ENCODE results near the gene PDHX. TPM values are rescaled to one million over a fixed set of nuclear protein-coding genes. Genes with fewer than 3 reads are reported as not detected.

PDHX gene
- total and polyA plus RNA-seq, 5 donors from 2014 or later, result 18.2 to 24.1 (median 20.0) TPM

DNA sequence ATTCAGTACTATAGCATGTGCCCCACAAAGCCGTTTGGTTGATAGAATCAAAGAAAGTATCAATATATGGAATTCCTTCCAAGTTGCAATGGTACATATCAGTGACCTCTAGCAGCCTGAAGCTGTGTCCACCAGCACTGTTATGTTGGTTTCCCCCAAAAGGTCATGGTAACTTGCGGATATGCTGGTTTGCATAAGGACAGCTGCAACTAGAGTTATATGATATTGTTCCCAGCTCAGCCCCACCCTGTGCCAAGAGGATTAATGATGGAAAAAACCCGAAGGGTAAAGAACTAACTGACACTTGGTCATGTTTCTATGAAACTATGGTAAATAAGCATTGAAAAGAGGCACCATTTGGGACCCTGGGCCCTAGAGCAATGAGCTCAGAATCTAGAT is 93.5 kb downstream of the PDHX start:
- Mint-ChIP-seq H3K9me3 (peaks cover 0 to 4% (median 0%) of the 10 kb centered on the region in 7 donors), H3K36me3 (no peaks in the 10 kb centered on the region), H3K4me3 (no peak overlapping the region), H3K27ac (no peak overlapping the region), H3K4me1 (peaks cover 32 to 74% (median 58%) of the 10 kb centered on the region in 4 donors), H3K27me3 (no peaks in the 10 kb centered on the region)
- Histone ChIP-seq H3K27me3 (ENCODE audit: control insufficient read depth, insufficient read depth, low read length) (no peaks in the 10 kb centered on the region), H3K9me3 (ENCODE audit: control insufficient read depth in 2 of 2, low read length in 2 of 2) (no peaks in the 10 kb centered on the region), H3K36me3 (ENCODE audit: control insufficient read depth, insufficient read depth, low read length) (no peaks in the 10 kb centered on the region), H3K27ac (ENCODE audit: insufficient read depth, low read length, poor library complexity, severe bottlenecking) (no peak overlapping the region), H3K4me1 (ENCODE audit: control insufficient read depth, insufficient read depth, low read length, poor library complexity, severe bottlenecking) (peaks cover 54% of the 10 kb centered on the region), H3K4me3 (ENCODE audit: low read depth, low read length) (no peak overlapping the region)
- no peak for ATAC-seq (ENCODE audit: low read depth in 2 of 2)
- no peak for DNase-seq

- Mint-ChIP-seq H3K9me3 (peaks cover 0 to 4% (median 0%) of the 10 kb centered on the region in 7 donors), H3K36me3 (no peaks in the 10 kb centered on the region), H3K4me3 (no peak overlapping the region), H3K4me1 (peaks cover 30 to 67% (median 55%) of the 10 kb centered on the region in 4 donors), H3K27me3 (no peaks in the 10 kb centered on the region), H3K27ac (no peak overlapping the region)
- ATAC-seq (ENCODE audit: low read depth in 2 of 2) (no peak), DNase-seq (no peak)
- no peaks in the 10 kb centered on the region for H3K36me3 ChIP-seq (ENCODE audit: control insufficient read depth, insufficient read depth, low read length)
- H3K4me3 ChIP-seq (ENCODE audit: low read depth, low read length), result no peak overlapping the region
- H3K4me1 ChIP-seq (ENCODE audit: control insufficient read depth, insufficient read depth, low read length, poor library complexity, severe bottlenecking), result peaks cover 47% of the 10 kb centered on the region
- no peaks in the 10 kb centered on the region for H3K9me3 ChIP-seq (ENCODE audit: control insufficient read depth in 2 of 2, low read length in 2 of 2)
- H3K27ac ChIP-seq (ENCODE audit: insufficient read depth, low read length, poor library complexity, severe bottlenecking), result no peak overlapping the region
- no peaks in the 10 kb centered on the region for H3K27me3 ChIP-seq (ENCODE audit: control insufficient read depth, insufficient read depth, low read length)
These were observed 94.2 kb downstream of the PDHX start for GRCh38 chr11:35010654-35011053.

DNA sequence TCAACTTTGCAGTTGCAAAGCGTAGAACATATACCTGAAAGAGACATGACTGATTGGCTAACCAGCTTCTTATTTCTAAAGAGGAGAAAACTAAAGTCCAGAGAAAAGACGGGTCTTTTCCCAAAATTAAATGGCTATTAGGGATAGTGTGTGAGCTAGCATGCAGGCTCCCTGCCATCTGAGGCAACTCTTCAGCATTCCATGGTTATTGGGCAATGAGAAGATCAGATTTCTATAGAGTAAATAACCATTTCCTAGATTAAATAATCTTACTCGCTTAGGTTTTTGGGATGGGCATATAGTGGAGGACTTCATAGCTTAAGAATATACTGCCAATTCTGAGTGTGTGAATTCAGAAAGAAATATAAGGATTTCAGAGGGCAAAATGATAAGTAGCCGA is 95.0 kb downstream of the PDHX start:
- Histone ChIP-seq H3K9me3 (ENCODE audit: control insufficient read depth in 2 of 2, low read length in 2 of 2) (no peaks in the 10 kb centered on the region), H3K4me1 (ENCODE audit: control insufficient read depth, insufficient read depth, low read length, poor library complexity, severe bottlenecking) (peaks cover 39% of the 10 kb centered on the region), H3K27me3 (ENCODE audit: control insufficient read depth, insufficient read depth, low read length) (no peaks in the 10 kb centered on the region), H3K4me3 (ENCODE audit: low read depth, low read length) (no peak overlapping the region), H3K36me3 (ENCODE audit: control insufficient read depth, insufficient read depth, low read length) (no peaks in the 10 kb centered on the region), H3K27ac (ENCODE audit: insufficient read depth, low read length, poor library complexity, severe bottlenecking) (no peak overlapping the region)
- no peak for DNase-seq
- Mint-ChIP-seq H3K4me1 (peaks cover 22 to 59% (median 50%) of the 10 kb centered on the region in 4 donors), H3K36me3 (no peaks in the 10 kb centered on the region), H3K9me3 (peaks cover 0 to 4% (median 0%) of the 10 kb centered on the region in 7 donors), H3K4me3 (peak overlapping the region in 1 of 4 donors; percentile 57), H3K27ac (no peak overlapping the region), H3K27me3 (no peaks in the 10 kb centered on the region)
- ATAC-seq (ENCODE audit: low read depth in 2 of 2), result no peak

GRCh38 chr11:35011944-35012343 is 95.5 kb downstream of the PDHX start:
- Histone ChIP-seq H3K27me3 (ENCODE audit: control insufficient read depth, insufficient read depth, low read length) (no peaks in the 10 kb centered on the region), H3K27ac (ENCODE audit: insufficient read depth, low read length, poor library complexity, severe bottlenecking) (peak overlapping the region; percentile 77), H3K4me1 (ENCODE audit: control insufficient read depth, insufficient read depth, low read length, poor library complexity, severe bottlenecking) (peaks cover 34% of the 10 kb centered on the region), H3K9me3 (ENCODE audit: control insufficient read depth in 2 of 2, low read length in 2 of 2) (no peaks in the 10 kb centered on the region), H3K36me3 (ENCODE audit: control insufficient read depth, insufficient read depth, low read length) (no peaks in the 10 kb centered on the region), H3K4me3 (ENCODE audit: low read depth, low read length) (no peak overlapping the region)
- DNase-seq, result no peak
- Mint-ChIP-seq H3K9me3 (peaks cover 0 to 4% (median 0%) of the 10 kb centered on the region in 7 donors), H3K27ac (peak overlapping the region; percentile 87 to 92 (median 92)), H3K36me3 (no peaks in the 10 kb centered on the region), H3K4me3 (peak overlapping the region in 2 of 4 donors; percentile 61 to 77), H3K27me3 (no peaks in the 10 kb centered on the region), H3K4me1 (peaks cover 21 to 54% (median 44%) of the 10 kb centered on the region in 4 donors)
- ATAC-seq (ENCODE audit: low read depth in 2 of 2), result no peak

DNA sequence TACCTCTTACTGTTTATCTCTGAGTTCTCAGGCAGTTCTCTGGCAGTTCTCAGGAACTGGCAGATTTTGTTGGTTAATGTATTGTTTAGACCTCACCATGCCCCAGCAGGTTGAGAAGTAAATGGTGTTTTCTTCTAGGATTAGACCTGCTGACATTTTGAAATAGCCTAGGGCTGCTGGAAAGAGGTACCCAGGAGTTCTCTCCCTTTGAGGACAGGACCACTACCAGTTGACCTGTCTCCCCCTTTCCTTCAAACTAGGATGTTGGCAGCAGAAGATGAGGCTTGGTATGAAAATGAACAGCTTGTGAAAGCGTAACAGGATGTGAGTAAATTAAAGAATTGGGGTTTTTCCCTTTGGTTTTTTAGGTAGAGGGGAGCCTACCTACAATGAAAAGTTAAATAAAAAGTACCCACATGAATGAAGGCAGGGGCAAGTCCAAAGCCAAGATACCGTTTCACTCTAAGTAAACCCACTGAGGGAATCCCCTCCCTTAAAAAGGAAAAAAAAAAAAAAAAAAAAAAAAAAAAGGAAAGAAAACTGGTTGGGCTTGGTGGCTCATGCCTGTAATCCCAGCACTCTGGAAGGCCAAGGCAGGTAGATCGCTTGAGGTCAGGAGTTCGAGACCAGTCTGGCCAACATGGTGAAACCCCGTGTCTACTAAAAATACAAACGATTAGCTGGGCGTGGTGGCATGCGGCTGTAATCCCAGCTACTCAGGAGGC is 96.2 kb downstream of the PDHX start:
- H3K27ac Mint-ChIP-seq, result peak overlapping the region; percentile 87 to 92 (median 92)
- DNase-seq (peak in 2 of 3 donors; percentile 50 to 75), ATAC-seq (ENCODE audit: low read depth in 2 of 2) (peak; percentile 41 to 52)
- no peaks in the 10 kb centered on the region for H3K27me3 Mint-ChIP-seq
- H3K4me1 ChIP-seq (ENCODE audit: control insufficient read depth, insufficient read depth, low read length, poor library complexity, severe bottlenecking), result peaks cover 28% of the 10 kb centered on the region
- no peaks in the 10 kb centered on the region for H3K9me3 ChIP-seq (ENCODE audit: control insufficient read depth in 2 of 2, low read length in 2 of 2)
- H3K4me3 Mint-ChIP-seq, result peak overlapping the region; percentile 61 to 77 (median 72)
- H3K36me3 Mint-ChIP-seq, result no peaks in the 10 kb centered on the region
- no peaks in the 10 kb centered on the region for H3K36me3 ChIP-seq (ENCODE audit: control insufficient read depth, insufficient read depth, low read length)
- H3K27ac ChIP-seq (ENCODE audit: insufficient read depth, low read length, poor library complexity, severe bottlenecking), result peak overlapping the region; percentile 77
- H3K9me3 Mint-ChIP-seq, result peaks cover 0 to 2% (median 0%) of the 10 kb centered on the region in 7 donors
- peak overlapping the region; percentile 30 for H3K4me3 ChIP-seq (ENCODE audit: low read depth, low read length)
- H3K4me1 Mint-ChIP-seq, result peaks cover 21 to 51% (median 39%) of the 10 kb centered on the region in 4 donors
- H3K27me3 ChIP-seq (ENCODE audit: control insufficient read depth, insufficient read depth, low read length), result no peaks in the 10 kb centered on the region

DNA sequence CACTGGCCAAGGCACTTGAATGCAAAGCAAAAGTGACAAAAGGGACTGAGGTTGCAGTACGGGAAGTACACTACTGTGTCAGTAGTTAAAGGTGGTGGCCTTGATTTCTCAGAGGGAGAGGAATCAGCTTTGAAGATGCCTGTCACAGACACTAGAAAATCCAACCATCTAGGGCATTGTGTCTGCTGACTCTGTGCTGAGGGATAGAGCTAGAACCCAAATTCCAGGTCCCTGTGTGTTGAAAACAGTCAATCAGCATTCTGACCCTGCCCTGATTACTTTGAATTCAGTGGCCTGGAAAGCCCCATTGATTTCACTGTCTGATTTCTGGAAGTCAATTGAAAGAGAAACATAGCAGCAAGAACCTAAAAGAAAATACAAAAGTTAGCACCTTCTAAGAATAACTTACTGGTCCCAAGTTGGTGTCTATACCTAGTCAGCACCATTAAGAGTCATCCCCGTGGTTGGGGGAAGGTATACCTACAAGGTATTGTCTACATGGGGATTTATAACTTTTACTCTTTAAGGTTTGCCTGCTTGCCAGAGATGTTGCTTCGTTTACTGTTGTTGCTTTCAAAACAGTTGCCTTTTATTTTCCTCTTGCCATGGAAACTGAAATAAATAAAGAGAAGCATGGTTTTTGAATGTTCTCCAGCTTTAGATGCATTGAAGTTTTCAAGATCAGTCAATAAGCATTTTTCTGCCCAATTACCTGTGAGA is 97.3 kb downstream of the PDHX start:
- Histone ChIP-seq H3K36me3 (ENCODE audit: control insufficient read depth, insufficient read depth, low read length) (no peaks in the 10 kb centered on the region), H3K4me3 (ENCODE audit: low read depth, low read length) (peak overlapping the region; percentile 28), H3K4me1 (ENCODE audit: control insufficient read depth, insufficient read depth, low read length, poor library complexity, severe bottlenecking) (peaks cover 28% of the 10 kb centered on the region), H3K27ac (ENCODE audit: insufficient read depth, low read length, poor library complexity, severe bottlenecking) (peak overlapping the region; percentile 77), H3K9me3 (ENCODE audit: control insufficient read depth in 2 of 2, low read length in 2 of 2) (no peaks in the 10 kb centered on the region), H3K27me3 (ENCODE audit: control insufficient read depth, insufficient read depth, low read length) (no peaks in the 10 kb centered on the region)
- Mint-ChIP-seq H3K4me1 (peaks cover 21 to 47% (median 33%) of the 10 kb centered on the region in 4 donors), H3K4me3 (peak overlapping the region; percentile 55 to 77 (median 74)), H3K27me3 (no peaks in the 10 kb centered on the region), H3K9me3 (peaks cover 0 to 2% (median 0%) of the 10 kb centered on the region in 7 donors), H3K36me3 (no peaks in the 10 kb centered on the region), H3K27ac (peak overlapping the region; percentile 87 to 92 (median 88))
- DNase-seq (peak in 2 of 3 donors; percentile 56 to 71), ATAC-seq (ENCODE audit: low read depth in 2 of 2) (peak; percentile 62 to 69)

- Mint-ChIP-seq H3K9me3 (peaks cover 0 to 2% (median 0%) of the 10 kb centered on the region in 7 donors), H3K27ac (peak overlapping the region; percentile 87 to 92 (median 88)), H3K27me3 (no peaks in the 10 kb centered on the region), H3K4me3 (peak overlapping the region in 1 of 4 donors; percentile 77), H3K4me1 (peaks cover 18 to 42% (median 32%) of the 10 kb centered on the region in 4 donors), H3K36me3 (no peaks in the 10 kb centered on the region)
- Histone ChIP-seq H3K27ac (ENCODE audit: insufficient read depth, low read length, poor library complexity, severe bottlenecking) (no peak overlapping the region), H3K9me3 (ENCODE audit: control insufficient read depth in 2 of 2, low read length in 2 of 2) (no peaks in the 10 kb centered on the region), H3K36me3 (ENCODE audit: control insufficient read depth, insufficient read depth, low read length) (no peaks in the 10 kb centered on the region), H3K4me3 (ENCODE audit: low read depth, low read length) (no peak overlapping the region), H3K4me1 (ENCODE audit: control insufficient read depth, insufficient read depth, low read length, poor library complexity, severe bottlenecking) (peaks cover 28% of the 10 kb centered on the region), H3K27me3 (ENCODE audit: control insufficient read depth, insufficient read depth, low read length) (no peaks in the 10 kb centered on the region)
- DNase-seq, result no peak
- ATAC-seq (ENCODE audit: low read depth in 2 of 2), result no peak
These were observed 97.9 kb downstream of the PDHX start for GRCh38 chr11:35014346-35014745.
